ENCODE data around the gene LAMB1. TPM values are rescaled to one million over a fixed set of nuclear protein-coding genes. Genes with fewer than 3 reads are reported as not detected.

The LAMB1 gene
- total RNA-seq, 1 experiment from 2014 or later: 240 TPM

DNA sequence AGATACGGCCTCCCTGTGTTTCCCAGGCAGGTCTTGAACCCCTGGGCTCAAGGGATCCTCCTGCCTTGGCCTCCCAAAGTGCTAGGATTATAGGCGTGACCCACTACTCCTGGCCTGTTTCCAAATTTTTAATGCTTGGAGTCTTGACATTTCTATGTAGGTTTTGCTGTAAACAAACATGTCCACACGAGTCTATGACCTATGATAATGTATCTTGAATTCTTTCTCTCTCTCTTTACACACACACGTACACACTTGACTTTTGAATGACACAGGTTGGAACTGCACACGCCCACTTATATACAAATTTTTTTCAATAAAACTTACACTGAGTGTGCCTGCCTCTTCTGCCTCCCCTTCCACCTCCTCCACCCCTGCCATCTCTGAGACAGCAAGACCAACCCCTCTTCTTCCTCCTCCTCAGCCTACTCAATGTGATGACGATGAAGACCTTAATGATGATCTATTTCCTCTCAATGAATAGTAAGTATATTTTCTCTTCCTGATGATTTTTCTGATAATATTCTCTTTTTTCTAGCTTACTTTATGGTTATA lies 44.1 kb upstream of the LAMB1 start:
- no peak overlapping the region for H3K4me3 Mint-ChIP-seq (ENCODE audit: low read depth, unreplicated experiment)
- H3K36me3 Mint-ChIP-seq (ENCODE audit: insufficient read depth, unreplicated experiment): no peaks in the 10 kb centered on the region
- no peaks in the 10 kb centered on the region for H3K4me1 Mint-ChIP-seq (ENCODE audit: low read depth, unreplicated experiment)
- no peaks in the 10 kb centered on the region for H3K27me3 Mint-ChIP-seq (ENCODE audit: unreplicated experiment)
- no peaks in the 10 kb centered on the region for H3K9me3 Mint-ChIP-seq (ENCODE audit: low read depth, unreplicated experiment)
- no peak overlapping the region for H3K27ac Mint-ChIP-seq (ENCODE audit: unreplicated experiment)
- TF ChIP-seq, protein P1, sequence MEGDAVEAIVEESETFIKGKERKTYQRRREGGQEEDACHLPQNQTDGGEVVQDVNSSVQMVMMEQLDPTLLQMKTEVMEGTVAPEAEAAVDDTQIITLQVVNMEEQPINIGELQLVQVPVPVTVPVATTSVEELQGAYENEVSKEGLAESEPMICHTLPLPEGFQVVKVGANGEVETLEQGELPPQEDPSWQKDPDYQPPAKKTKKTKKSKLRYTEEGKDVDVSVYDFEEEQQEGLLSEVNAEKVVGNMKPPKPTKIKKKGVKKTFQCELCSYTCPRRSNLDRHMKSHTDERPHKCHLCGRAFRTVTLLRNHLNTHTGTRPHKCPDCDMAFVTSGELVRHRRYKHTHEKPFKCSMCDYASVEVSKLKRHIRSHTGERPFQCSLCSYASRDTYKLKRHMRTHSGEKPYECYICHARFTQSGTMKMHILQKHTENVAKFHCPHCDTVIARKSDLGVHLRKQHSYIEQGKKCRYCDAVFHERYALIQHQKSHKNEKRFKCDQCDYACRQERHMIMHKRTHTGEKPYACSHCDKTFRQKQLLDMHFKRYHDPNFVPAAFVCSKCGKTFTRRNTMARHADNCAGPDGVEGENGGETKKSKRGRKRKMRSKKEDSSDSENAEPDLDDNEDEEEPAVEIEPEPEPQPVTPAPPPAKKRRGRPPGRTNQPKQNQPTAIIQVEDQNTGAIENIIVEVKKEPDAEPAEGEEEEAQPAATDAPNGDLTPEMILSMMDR (IDR thresholded peaks at IDR 0.05; ENCODE audit: unreplicated experiment): no peak
- no TSS peak for BruUV-seq (replicated peaks)
- no peak for DNase-seq
- CTCF ChIA-PET: no interaction called here
- intact Hi-C loops (cut with micrococcal nuclease; ENCODE audit: unreplicated experiment): no loop called here

DNA sequence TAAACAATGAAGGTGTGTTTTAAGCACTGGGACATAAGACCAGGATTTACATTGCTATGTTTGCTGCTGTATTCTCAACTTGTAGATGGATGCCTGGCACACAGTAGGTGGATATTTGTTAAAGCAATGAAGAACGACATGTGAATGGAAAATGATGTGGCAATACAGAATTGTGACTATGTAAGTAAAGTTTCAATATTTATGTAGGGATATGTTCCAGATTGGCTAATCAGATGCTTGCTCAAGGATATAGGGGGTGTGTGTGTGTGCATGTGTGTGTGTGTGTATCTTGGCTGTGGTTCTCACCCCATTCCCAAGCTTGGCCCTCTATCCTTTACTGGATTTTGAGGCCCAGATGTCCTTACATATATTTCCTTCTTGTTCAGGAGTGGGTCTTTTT lies 42.7 kb upstream of the LAMB1 start:
- no TSS peak for BruUV-seq (replicated peaks)
- H3K4me1 Mint-ChIP-seq (ENCODE audit: low read depth, unreplicated experiment): no peaks in the 10 kb centered on the region
- no peaks in the 10 kb centered on the region for H3K9me3 Mint-ChIP-seq (ENCODE audit: low read depth, unreplicated experiment)
- no peak overlapping the region for H3K4me3 Mint-ChIP-seq (ENCODE audit: low read depth, unreplicated experiment)
- TF ChIP-seq, protein P1 (IDR thresholded peaks at IDR 0.05; ENCODE audit: unreplicated experiment): no peak
- CTCF ChIA-PET: no interaction called here
- H3K27ac Mint-ChIP-seq (ENCODE audit: unreplicated experiment): no peak overlapping the region
- H3K27me3 Mint-ChIP-seq (ENCODE audit: unreplicated experiment): no peaks in the 10 kb centered on the region
- intact Hi-C loops (cut with micrococcal nuclease; ENCODE audit: unreplicated experiment): no loop called here
- no peak for DNase-seq
- H3K36me3 Mint-ChIP-seq (ENCODE audit: insufficient read depth, unreplicated experiment): no peaks in the 10 kb centered on the region

DNA sequence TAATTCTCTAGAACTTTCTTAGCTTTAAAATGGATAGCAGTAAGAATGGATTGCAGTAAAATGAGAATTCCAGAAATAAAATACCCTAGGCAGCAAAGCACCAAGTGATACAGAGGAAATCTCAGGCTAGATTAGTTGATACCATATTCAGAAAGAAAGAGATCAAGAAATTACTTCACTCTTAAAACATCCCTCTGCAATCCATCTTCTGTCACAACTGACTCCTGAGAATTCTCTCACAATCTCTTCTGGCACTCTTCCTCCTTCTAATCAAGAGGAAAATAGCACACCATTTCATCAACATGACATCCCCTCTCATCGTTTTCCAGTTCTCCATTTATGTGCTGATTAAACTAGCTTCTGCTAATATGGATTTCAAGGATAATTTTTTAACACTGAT lies 42.2 kb upstream of the LAMB1 start:
- DNase-seq: no peak
- no peaks in the 10 kb centered on the region for H3K9me3 Mint-ChIP-seq (ENCODE audit: low read depth, unreplicated experiment)
- no peaks in the 10 kb centered on the region for H3K27me3 Mint-ChIP-seq (ENCODE audit: unreplicated experiment)
- H3K4me1 Mint-ChIP-seq (ENCODE audit: low read depth, unreplicated experiment): no peaks in the 10 kb centered on the region
- no peak overlapping the region for H3K4me3 Mint-ChIP-seq (ENCODE audit: low read depth, unreplicated experiment)
- CTCF ChIA-PET: no interaction called here
- H3K36me3 Mint-ChIP-seq (ENCODE audit: insufficient read depth, unreplicated experiment): no peaks in the 10 kb centered on the region
- BruUV-seq (replicated peaks): no TSS peak
- no peak overlapping the region for H3K27ac Mint-ChIP-seq (ENCODE audit: unreplicated experiment)
- TF ChIP-seq, protein P1 (IDR thresholded peaks at IDR 0.05; ENCODE audit: unreplicated experiment): no peak
- intact Hi-C loops (cut with micrococcal nuclease; ENCODE audit: unreplicated experiment): no loop called here

DNA sequence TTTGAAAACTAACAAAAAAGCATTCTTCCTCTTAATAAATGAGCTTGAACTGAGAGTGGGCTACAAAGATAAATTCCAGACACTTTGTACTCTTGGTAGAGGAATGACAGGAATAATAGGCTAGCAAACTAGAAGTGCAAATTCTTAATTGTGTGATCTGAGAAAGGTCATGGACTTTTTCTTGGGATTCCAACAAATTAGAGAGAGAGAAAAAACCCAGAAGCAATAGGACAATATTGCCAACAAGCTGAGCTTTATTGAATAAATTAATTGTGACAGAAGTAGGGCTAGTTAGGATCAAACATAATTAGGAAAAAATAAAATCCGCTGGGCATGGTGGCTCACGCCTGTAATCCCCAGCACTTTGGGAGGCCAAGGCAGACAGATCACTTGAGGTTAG lies 41.4 kb upstream of the LAMB1 start:
- Mint-ChIP-seq H3K9me3 (ENCODE audit: low read depth, unreplicated experiment) (no peaks in the 10 kb centered on the region), H3K4me3 (ENCODE audit: low read depth, unreplicated experiment) (no peak overlapping the region), H3K27me3 (ENCODE audit: unreplicated experiment) (no peaks in the 10 kb centered on the region), H3K4me1 (ENCODE audit: low read depth, unreplicated experiment) (no peaks in the 10 kb centered on the region), H3K27ac (ENCODE audit: unreplicated experiment) (no peak overlapping the region), H3K36me3 (ENCODE audit: insufficient read depth, unreplicated experiment) (no peaks in the 10 kb centered on the region)
- no peak for DNase-seq
- CTCF ChIA-PET: no interaction called here
- TF ChIP-seq, protein P1 (IDR thresholded peaks at IDR 0.05; ENCODE audit: unreplicated experiment): no peak
- BruUV-seq (replicated peaks): no TSS peak
- intact Hi-C loops (cut with micrococcal nuclease; ENCODE audit: unreplicated experiment): no loop called here

All from Calu3 (cell line).